Measurements from ENCODE around the gene FBXW7.
A peak's percentile ranks its signal among the peaks of the same experiment; 100 is the strongest.

The FBXW7 gene

GRCh38 chr4:152399246-152399645 is 136.6 kb downstream of the FBXW7 start:
- no peak for TF ChIP-seq ZNF529 (tag by site-specific recombination; IDR thresholded peaks at IDR 0.05; ENCODE audit: insufficient replicate concordance)
- no peak for TF ChIP-seq ZNF837 (tag by site-specific recombination; IDR thresholded peaks at IDR 0.05)
- CTCF ChIA-PET: no interaction called here
- H3K27ac ChIP-seq (ENCODE audit: extremely low read depth, low read depth, low read length): no peak overlapping the region

GRCh38 chr4:152398060-152398459 is 137.8 kb downstream of the FBXW7 start:
- Histone ChIP-seq H3K9me3 (ENCODE audit: control insufficient read depth, insufficient read depth, low read depth, low read length) (no peaks in the 10 kb centered on the region), H3K4me3 (ENCODE audit: low read depth, low read length) (no peak overlapping the region), H3K4me1 (ENCODE audit: control insufficient read depth, insufficient read depth, low read length) (no peaks in the 10 kb centered on the region), H3K36me3 (ENCODE audit: control insufficient read depth in 2 of 2, insufficient read depth in 1 of 2, low read length in 2 of 2) (no peaks in the 10 kb centered on the region), H3K27ac (ENCODE audit: extremely low read depth, low read depth, low read length) (no peak overlapping the region)
- no peak for TF ChIP-seq ZNF433 (tag by site-specific recombination; IDR thresholded peaks at IDR 0.05; ENCODE audit: low read depth)
- no peak for TF ChIP-seq EGR2 (tag by site-specific recombination; IDR thresholded peaks at IDR 0.05; ENCODE audit: low read depth)
- 0 out of 2 replicates have a peak, but pooled peaks have one; percentile 25 for TF ChIP-seq ZNF654 (tag by site-specific recombination; IDR thresholded peaks at IDR 0.05; ENCODE audit: low read depth)
- TF ChIP-seq ZNF624 (tag by site-specific recombination; IDR thresholded peaks at IDR 0.05): no peak
- TF ChIP-seq ZNF473 (tag by site-specific recombination; IDR thresholded peaks at IDR 0.05): no peak
- ChIA-PET CTCF (interaction anchor here (0.5 to 1.2 kb wide), 5 partner anchors 9 to 1419 kb away, joined by 3 to 4 read pairs (median 4); no protein-coding TSS in a partner anchor), POLR2A (no interaction called here)

More at GRCh38 chr4:152399246-152399645, 136.6 kb downstream of the FBXW7 start:
- no peaks in the 10 kb centered on the region for H3K4me1 ChIP-seq (ENCODE audit: control insufficient read depth, insufficient read depth, low read length)
- POLR2A ChIA-PET: no interaction called here
- H3K9me3 ChIP-seq (ENCODE audit: control insufficient read depth, insufficient read depth, low read depth, low read length): no peaks in the 10 kb centered on the region
- H3K36me3 ChIP-seq (ENCODE audit: control insufficient read depth in 2 of 2, insufficient read depth in 1 of 2, low read length in 2 of 2): no peaks in the 10 kb centered on the region
- H3K4me3 ChIP-seq (ENCODE audit: low read depth, low read length): no peak overlapping the region

GRCh38 chr4:152394791-152395190 is 141.1 kb downstream of the FBXW7 start:
- ChIA-PET POLR2A (no interaction called here), CTCF (interaction anchor here (0.6 to 1.4 kb wide), 6 partner anchors 9 to 790 kb away, joined by 3 to 5 read pairs (median 3); no protein-coding TSS in a partner anchor)
- Histone ChIP-seq H3K4me1 (ENCODE audit: control insufficient read depth, insufficient read depth, low read length) (no peaks in the 10 kb centered on the region), H3K36me3 (ENCODE audit: control insufficient read depth in 2 of 2, insufficient read depth in 1 of 2, low read length in 2 of 2) (no peaks in the 10 kb centered on the region), H3K4me3 (ENCODE audit: low read depth, low read length) (no peak overlapping the region), H3K27ac (ENCODE audit: extremely low read depth, low read depth, low read length) (no peak overlapping the region), H3K9me3 (ENCODE audit: control insufficient read depth, insufficient read depth, low read depth, low read length) (no peaks in the 10 kb centered on the region)
- TF ChIP-seq ZNF311 (tag by site-specific recombination; IDR thresholded peaks at IDR 0.05; ENCODE audit: borderline replicate concordance): no peak
- no peak for TF ChIP-seq ZNF624 (tag by site-specific recombination; IDR thresholded peaks at IDR 0.05)
- no peak for TF ChIP-seq SP7 (tag by site-specific recombination; IDR thresholded peaks at IDR 0.05)

GRCh38 chr4:152392079-152392478 is 143.8 kb downstream of the FBXW7 start:
- Histone ChIP-seq H3K27ac (ENCODE audit: extremely low read depth, low read depth, low read length) (no peak overlapping the region), H3K4me1 (ENCODE audit: control insufficient read depth, insufficient read depth, low read length) (no peaks in the 10 kb centered on the region), H3K4me3 (ENCODE audit: low read depth, low read length) (no peak overlapping the region), H3K9me3 (ENCODE audit: control insufficient read depth, insufficient read depth, low read depth, low read length) (no peaks in the 10 kb centered on the region), H3K36me3 (ENCODE audit: control insufficient read depth in 2 of 2, insufficient read depth in 1 of 2, low read length in 2 of 2) (no peaks in the 10 kb centered on the region)
- ChIA-PET CTCF (no interaction called here), POLR2A (no interaction called here)
- TF ChIP-seq ZNF488 (tag by site-specific recombination; IDR thresholded peaks at IDR 0.05): no peak
- TF ChIP-seq ZNF660 (tag by site-specific recombination; IDR thresholded peaks at IDR 0.05): no peak
- TF ChIP-seq ZNF654 (tag by site-specific recombination; IDR thresholded peaks at IDR 0.05; ENCODE audit: low read depth): no peak
- peak; percentile 49; the same call in 1 of the 2 replicates for TF ChIP-seq ZNF350 (tag by site-specific recombination; IDR thresholded peaks at IDR 0.05)
- no peak for TF ChIP-seq ZBTB21 (tag by site-specific recombination; IDR thresholded peaks at IDR 0.05)

GRCh38 chr4:152390216-152390615 is 145.7 kb downstream of the FBXW7 start:
- Histone ChIP-seq H3K4me3 (ENCODE audit: low read depth, low read length) (no peak overlapping the region), H3K36me3 (ENCODE audit: control insufficient read depth in 2 of 2, insufficient read depth in 1 of 2, low read length in 2 of 2) (no peaks in the 10 kb centered on the region), H3K4me1 (ENCODE audit: control insufficient read depth, insufficient read depth, low read length) (no peaks in the 10 kb centered on the region), H3K9me3 (ENCODE audit: control insufficient read depth, insufficient read depth, low read depth, low read length) (no peaks in the 10 kb centered on the region), H3K27ac (ENCODE audit: extremely low read depth, low read depth, low read length) (no peak overlapping the region)
- ChIA-PET POLR2A (no interaction called here), CTCF (interaction anchor here (1.1 kb wide), 1 partner anchor 18 kb away, joined by 4 read pairs; no protein-coding TSS in a partner anchor)
- no peak for TF ChIP-seq ZNF624 (tag by site-specific recombination; IDR thresholded peaks at IDR 0.05)
- no peak for TF ChIP-seq ZNF596 (tag by site-specific recombination; IDR thresholded peaks at IDR 0.05)
- no peak for TF ChIP-seq ZNF169 (tag by site-specific recombination; IDR thresholded peaks at IDR 0.05)
- no peak for TF ChIP-seq ZNF830 (tag by site-specific recombination; IDR thresholded peaks at IDR 0.05; ENCODE audit: low read depth)
- TF ChIP-seq GLIS2 (tag by site-specific recombination; IDR thresholded peaks at IDR 0.05): no peak
- no peak for TF ChIP-seq BCL11B (tag by site-specific recombination; IDR thresholded peaks at IDR 0.05; ENCODE audit: low read depth)
- no peak for TF ChIP-seq PRDM4 (tag by site-specific recombination; IDR thresholded peaks at IDR 0.05)
- no peak for TF ChIP-seq ZNF645 (tag by site-specific recombination; IDR thresholded peaks at IDR 0.05)
- no peak for TF ChIP-seq ZNF660 (tag by site-specific recombination; IDR thresholded peaks at IDR 0.05)
- TF ChIP-seq ZNF174 (tag by site-specific recombination; IDR thresholded peaks at IDR 0.05): no peak
